Gastroesophageal sphincter (tissue), 4 donors: Measurements from ENCODE around the gene CELSR1. TPM values are rescaled to one million over a fixed set of nuclear protein-coding genes. Genes with fewer than 3 reads are reported as not detected.

Experiments
- ATAC-seq: fragments of 150-250 bp; one replicate; pipeline ENCODE4 v1.9.1; 2016; ENCODE audit warnings: mild to moderate bottlenecking, moderate library complexity
- H3K27ac ChIP-seq, 4 donors: fragments of 200-600 bp; sonication (generic) in 3 of 4; 1 replicate in 3 of 4; 2 replicates in 1 of 4; pipeline ENCODE4 v1.5.1; 2016 to 2019
- H3K27me3 ChIP-seq: fragments of 200-600 bp; sonication (generic); one replicate; pipeline ENCODE4 v1.5.1; 2019
- H3K36me3 ChIP-seq, 2 donors: fragments of 200-600 bp; sonication (generic); one replicate each; pipeline ENCODE4 v1.5.1; 2019; ENCODE audit warnings: control low read depth in 1 of 2
- H3K4me1 ChIP-seq, 3 donors: fragments of 200-600 bp; sonication (generic); 1 replicate in 2 of 3; 2 replicates in 1 of 3; pipeline ENCODE4 v1.5.1; 2016 to 2019; ENCODE audit warnings: control low read depth in 2 of 3
- H3K4me3 ChIP-seq, 2 donors: fragments of 200-600 bp; sonication (generic); one replicate each; pipeline ENCODE4 v1.5.1; 2019; ENCODE audit warnings: mild to moderate bottlenecking in 1 of 2, moderate library complexity in 1 of 2
- H3K9me3 ChIP-seq, 3 donors: fragments of 200-600 bp; sonication (generic); one replicate each; pipeline ENCODE4 v1.5.1; 2017 to 2019; ENCODE audit warnings: control low read depth in 2 of 3
- EP300 ChIP-seq: sonication (generic); formaldehyde crosslinking; IDR thresholded peaks from one replicate; pipeline ENCODE4 v1.6.1; 2017; ENCODE audit warnings: antibody characterized with exemption, mild to moderate bottlenecking
- POLR2A ChIP-seq, 2 donors: fragments of 450-650 bp; IDR thresholded peaks; one replicate each; pipeline ENCODE4 v1.6.1; 2017; ENCODE audit warnings: antibody characterized with exemption in 2 of 2, mild to moderate bottlenecking in 2 of 2, moderate library complexity in 1 of 2
- POLR2AphosphoS5 ChIP-seq: sonication (generic); formaldehyde crosslinking; IDR thresholded peaks from one replicate; pipeline ENCODE4 v1.6.1; 2017; ENCODE audit warnings: antibody characterized with exemption
- WGBS, 2 donors: methylation state at CpG; one replicate each; pipeline ENCODE4 v1.1.5; 2018; ENCODE audit warnings: low coverage in 1 of 2; 5-methylcytosine and 5-hydroxymethylcytosine counted together
- total RNA-seq, 4 donors: library from RNA; depleted of rRNA; stranded (reverse); fragments of >200 nt; gene quantifications; one replicate each; pipeline ENCODE4 v1.1.0, GENCODE V29; 2016
- TF ChIP-seq, protein P1 (sequence below), 4 experiments: fragments of 200-600 bp in 2 of 4; fragments of 450-650 bp in 2 of 4; sonication (generic) in 1 of 4; IDR thresholded peaks; one replicate each; pipeline ENCODE4 v1.5.1; 2017 to 2019; ENCODE audit warnings: antibody characterized with exemption in 4 of 4, mild to moderate bottlenecking in 2 of 4, moderate library complexity in 2 of 4

Gene CELSR1
- total RNA-seq, 4 donors from 2014 or later: 1.7 to 4.8 (median 4.3) TPM

DNA sequence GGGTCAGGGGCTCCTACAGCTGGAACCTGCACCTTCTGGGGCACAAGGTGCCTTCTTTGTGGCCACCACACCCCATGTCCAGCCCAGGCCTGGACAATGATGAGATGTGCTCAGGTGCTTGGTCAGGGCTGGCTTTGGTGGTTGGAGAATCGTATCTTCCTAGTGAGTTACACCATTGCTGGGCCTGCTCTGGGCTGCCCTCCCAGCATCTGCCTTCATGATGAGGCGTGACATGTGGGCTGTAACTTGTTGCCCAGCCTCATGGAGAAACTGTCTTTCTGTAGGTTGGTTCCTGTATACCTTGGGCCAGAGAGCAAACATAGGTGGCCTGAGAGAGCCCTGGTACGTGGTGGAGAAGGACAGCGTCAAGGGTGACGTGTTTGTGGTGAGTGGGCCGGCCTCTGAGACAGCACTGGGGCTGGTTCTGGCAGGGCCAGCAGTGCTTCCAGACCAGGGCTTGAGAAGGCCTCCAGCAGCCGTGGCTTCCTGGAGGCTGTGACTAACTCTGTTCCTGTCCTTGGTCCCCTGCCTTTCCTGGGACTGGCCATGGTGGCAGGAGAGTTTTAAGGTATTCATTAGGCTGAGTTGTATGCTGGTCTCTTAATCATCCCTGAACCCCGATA, 183.8 kb downstream of the CELSR1 start:
- ATAC-seq: no peak
- H3K4me3 ChIP-seq: no peak overlapping the region
- WGBS, 2 donors: 75% methylated on average over 4 of the region's 8 CpGs; no CpG with 5 or more reads in 1 of the 2 donors
- H3K27me3 ChIP-seq: no peaks in the 10 kb centered on the region
- TF ChIP-seq, protein P1, sequence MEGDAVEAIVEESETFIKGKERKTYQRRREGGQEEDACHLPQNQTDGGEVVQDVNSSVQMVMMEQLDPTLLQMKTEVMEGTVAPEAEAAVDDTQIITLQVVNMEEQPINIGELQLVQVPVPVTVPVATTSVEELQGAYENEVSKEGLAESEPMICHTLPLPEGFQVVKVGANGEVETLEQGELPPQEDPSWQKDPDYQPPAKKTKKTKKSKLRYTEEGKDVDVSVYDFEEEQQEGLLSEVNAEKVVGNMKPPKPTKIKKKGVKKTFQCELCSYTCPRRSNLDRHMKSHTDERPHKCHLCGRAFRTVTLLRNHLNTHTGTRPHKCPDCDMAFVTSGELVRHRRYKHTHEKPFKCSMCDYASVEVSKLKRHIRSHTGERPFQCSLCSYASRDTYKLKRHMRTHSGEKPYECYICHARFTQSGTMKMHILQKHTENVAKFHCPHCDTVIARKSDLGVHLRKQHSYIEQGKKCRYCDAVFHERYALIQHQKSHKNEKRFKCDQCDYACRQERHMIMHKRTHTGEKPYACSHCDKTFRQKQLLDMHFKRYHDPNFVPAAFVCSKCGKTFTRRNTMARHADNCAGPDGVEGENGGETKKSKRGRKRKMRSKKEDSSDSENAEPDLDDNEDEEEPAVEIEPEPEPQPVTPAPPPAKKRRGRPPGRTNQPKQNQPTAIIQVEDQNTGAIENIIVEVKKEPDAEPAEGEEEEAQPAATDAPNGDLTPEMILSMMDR (IDR thresholded peaks at IDR 0.05): no peak
- TF ChIP-seq EP300 (no peak), POLR2AphosphoS5 (no peak), POLR2A (IDR thresholded peaks at IDR 0.05) (no peak)
- H3K9me3 ChIP-seq: no peaks in the 10 kb centered on the region
- H3K27ac ChIP-seq: no peak overlapping the region
- H3K4me1 ChIP-seq: peaks cover 0 to 4% (median 0%) of the 10 kb centered on the region in 3 donors
- H3K36me3 ChIP-seq: peaks cover 0 to 100% of the 10 kb centered on the region in 2 donors

DNA sequence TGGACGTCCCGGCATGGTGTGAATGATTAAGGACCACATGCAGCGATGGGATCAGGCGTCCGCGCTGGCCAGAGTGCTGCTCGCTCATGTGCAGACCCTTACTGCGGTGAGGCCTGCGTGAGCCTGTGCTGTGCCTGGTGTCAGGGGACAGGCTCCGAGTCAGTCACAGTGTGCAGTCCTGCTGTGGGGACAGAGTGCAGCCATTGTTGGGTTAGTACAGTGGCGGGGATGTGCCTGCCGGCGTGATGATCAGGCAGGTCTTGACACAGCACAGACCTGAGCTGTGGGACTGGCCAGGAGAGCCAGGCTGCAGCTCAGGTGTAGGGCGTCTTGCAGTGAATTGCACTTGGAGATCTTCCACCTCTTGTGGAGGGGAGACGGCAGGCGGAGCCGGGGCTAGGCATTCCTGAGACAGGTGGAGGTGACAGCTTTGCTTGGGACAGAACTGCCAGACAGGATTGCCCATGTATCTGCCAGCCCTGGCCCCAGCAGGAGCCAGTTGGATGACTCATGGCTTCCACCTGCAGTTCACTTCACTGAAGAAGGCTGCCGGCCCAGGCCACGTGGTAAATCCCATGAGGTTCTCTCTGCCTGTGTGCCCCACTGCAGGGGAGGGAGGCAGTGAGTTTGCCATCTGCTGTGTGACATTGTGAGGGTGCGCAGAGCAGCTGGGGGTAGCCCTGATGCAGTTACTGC, 184.6 kb downstream of the CELSR1 start:
- 84 to 95% methylated on average over 4 to 6 of the region's 20 CpGs for WGBS, 2 donors
- no peak overlapping the region for H3K27ac ChIP-seq
- H3K36me3 ChIP-seq: peaks cover 0 to 100% of the 10 kb centered on the region in 2 donors
- ATAC-seq: no peak
- H3K9me3 ChIP-seq: no peaks in the 10 kb centered on the region
- H3K4me3 ChIP-seq: no peak overlapping the region
- TF ChIP-seq, protein P1 (IDR thresholded peaks at IDR 0.05): no peak
- no peak for TF ChIP-seq POLR2A (IDR thresholded peaks at IDR 0.05)
- TF ChIP-seq EP300: no peak
- TF ChIP-seq POLR2AphosphoS5: no peak
- peaks cover 0 to 4% (median 0%) of the 10 kb centered on the region in 3 donors for H3K4me1 ChIP-seq
- H3K27me3 ChIP-seq: no peaks in the 10 kb centered on the region

DNA sequence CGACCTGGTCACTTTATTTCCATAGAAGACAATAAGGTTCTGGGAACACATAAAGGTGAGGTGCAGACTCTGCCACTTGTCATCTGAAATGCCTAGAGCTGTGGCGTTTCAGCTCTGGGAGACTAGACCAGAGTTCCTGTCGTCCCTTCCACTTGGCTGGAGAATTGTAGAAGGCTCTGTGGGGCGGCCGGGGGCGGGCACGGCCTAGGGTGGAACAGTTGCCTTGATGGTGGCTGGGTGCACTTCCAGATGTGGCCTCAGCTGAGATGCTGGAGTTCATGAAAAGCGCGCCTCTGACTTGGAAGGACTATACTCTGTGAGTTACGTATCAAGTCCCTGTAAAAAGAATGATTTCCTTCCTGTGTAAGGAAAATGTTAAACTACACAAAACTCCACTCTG, 185.1 kb downstream of the CELSR1 start:
- Histone ChIP-seq H3K36me3 (peaks cover 0 to 100% of the 10 kb centered on the region in 2 donors), H3K4me3 (no peak overlapping the region), H3K4me1 (peaks cover 0 to 4% (median 0%) of the 10 kb centered on the region in 3 donors), H3K27me3 (no peaks in the 10 kb centered on the region), H3K27ac (no peak overlapping the region), H3K9me3 (no peaks in the 10 kb centered on the region)
- 77 to 100% methylated on average over 2 to 4 of the region's 10 CpGs for WGBS, 2 donors
- TF ChIP-seq POLR2AphosphoS5: no peak
- TF ChIP-seq, protein P1 (IDR thresholded peaks at IDR 0.05): no peak
- TF ChIP-seq EP300: no peak
- TF ChIP-seq POLR2A (IDR thresholded peaks at IDR 0.05): no peak
- no peak for ATAC-seq

DNA sequence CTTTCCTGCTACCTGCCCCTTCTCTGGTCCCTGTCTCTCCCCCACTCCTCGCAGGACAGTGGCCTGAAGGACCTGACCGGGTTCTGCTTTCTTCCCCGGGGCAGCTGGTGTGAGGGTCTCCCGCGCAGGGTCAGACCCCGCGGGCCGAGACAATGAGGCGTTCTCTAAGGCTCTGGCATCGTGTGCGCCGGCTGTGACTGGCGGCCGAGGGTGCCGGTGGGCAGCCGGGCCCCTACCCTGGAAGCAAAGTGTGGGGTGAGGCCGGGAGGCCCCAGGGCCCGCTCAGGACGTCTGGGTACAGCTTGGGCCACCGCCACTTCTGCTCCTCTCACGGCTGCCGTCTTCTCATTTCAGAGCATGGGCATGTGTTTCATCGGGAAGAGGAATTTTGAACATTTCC, 185.7 kb downstream of the CELSR1 start:
- WGBS, 2 donors: 80 to 93% methylated on average over 1 to 3 of the region's 23 CpGs
- Histone ChIP-seq H3K9me3 (no peaks in the 10 kb centered on the region), H3K36me3 (peaks cover 0 to 100% of the 10 kb centered on the region in 2 donors), H3K4me1 (peaks cover 0 to 4% (median 0%) of the 10 kb centered on the region in 3 donors), H3K4me3 (no peak overlapping the region), H3K27ac (no peak overlapping the region), H3K27me3 (no peaks in the 10 kb centered on the region)
- no peak for ATAC-seq
- TF ChIP-seq POLR2A (IDR thresholded peaks at IDR 0.05): no peak
- no peak for TF ChIP-seq POLR2AphosphoS5
- no peak for TF ChIP-seq EP300
- TF ChIP-seq, protein P1 (IDR thresholded peaks at IDR 0.05): no peak
